ENCODE results near the gene PALLD. TPM values are rescaled to one million over a fixed set of nuclear protein-coding genes. Genes with fewer than 3 reads are reported as not detected.

The PALLD gene
- total and polyA plus RNA-seq, 2 of the 8 experiments (the other 6 are each of a cell fraction or from before 2014, with no cell fraction given) = 10.5 to 25.0 TPM

DNA sequence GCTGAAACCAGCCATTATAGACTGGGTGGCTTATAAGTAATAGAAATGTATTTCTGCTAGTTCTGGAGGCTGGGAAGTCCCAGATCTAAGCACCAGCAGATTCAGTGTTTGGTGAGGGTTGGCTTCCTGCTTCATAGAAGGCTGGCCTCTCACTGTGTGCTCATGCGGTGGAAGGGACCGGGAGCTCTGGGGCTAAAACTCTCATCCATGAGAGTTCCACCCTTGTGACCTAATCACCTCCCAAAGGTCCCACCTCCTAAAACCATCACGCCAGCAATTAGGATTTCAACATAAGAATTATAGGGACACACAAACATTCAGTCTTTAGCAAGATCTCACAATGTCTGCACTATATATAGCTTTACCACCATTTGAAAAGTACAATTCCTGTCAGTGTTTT is 298.0 kb downstream of the PALLD start:
- no peak overlapping the region for H3K18ac ChIP-seq (ENCODE audit: extremely low read depth, low read length)
- no peaks in the 10 kb centered on the region for H3K36me3 ChIP-seq (ENCODE audit: control insufficient read depth in 2 of 4, insufficient read depth in 4 of 4, low read length in 3 of 4)
- no peak overlapping the region for H4K5ac ChIP-seq (ENCODE audit: insufficient read length, low read depth, low read length)
- no peak overlapping the region for H2AK5ac ChIP-seq (ENCODE audit: low read depth, low read length)
- H2AFZ ChIP-seq (ENCODE audit: low read length) = no peak overlapping the region
- 91% methylated on average over 3 of the region's 3 CpGs; no CpG with 5 or more reads in 1 of the 2 experiments for WGBS, 2 experiments (ENCODE audit: extremely low coverage in 1 of 2, insufficient coverage in 1 of 2, insufficient read length in 1 of 2, insufficient replicate concordance in 2 of 2, low coverage in 1 of 2, low lambda C conversion rate in 2 of 2, missing lambda C conversion rate in 1 of 2)
- no peak overlapping the region for H3K14ac ChIP-seq (ENCODE audit: insufficient read length)
- no peak overlapping the region for H4K8ac ChIP-seq (ENCODE audit: extremely low read depth, insufficient read depth, low read length)
- no peaks in the 10 kb centered on the region for H3K23me2 ChIP-seq (ENCODE audit: low read depth, low read length)
- no peak overlapping the region for H2BK5ac ChIP-seq (ENCODE audit: low read depth, low read length)
- H4K91ac ChIP-seq (replicated peaks; ENCODE audit: insufficient read length, low read length) = no peak overlapping the region
- H2BK12ac ChIP-seq (ENCODE audit: low read depth, low read length) = no peak overlapping the region
- H3K56ac ChIP-seq (replicated peaks; ENCODE audit: insufficient read length, low read depth, low read length) = no peak overlapping the region
- H2BK20ac ChIP-seq (ENCODE audit: low read length) = no peak overlapping the region
- H3K9ac ChIP-seq (replicated peaks in 1 of 4; ENCODE audit: extremely low read depth in 1 of 4, low read depth in 3 of 4, low read length in 3 of 4) = no peak overlapping the region
- no peaks in the 10 kb centered on the region for H3K79me2 ChIP-seq (ENCODE audit: control insufficient read depth in 1 of 2, insufficient read depth in 2 of 2, low read length in 2 of 2)
- POLR2A ChIA-PET (ENCODE audit: partially characterized antibody) = no interaction called here
- H3K4me1 ChIP-seq (replicated peaks in 1 of 4; ENCODE audit: control insufficient read depth in 3 of 4, insufficient read depth in 4 of 4, low read length in 3 of 4) = no peaks in the 10 kb centered on the region
- no peaks in the 10 kb centered on the region for H3K79me1 ChIP-seq (ENCODE audit: low read depth, low read length)
- CTCF ChIA-PET (ENCODE audit: partially characterized antibody) = interaction anchor here (0.6 to 1.3 kb wide), 7 partner anchors 8 to 70 kb away, joined by 3 to 4 read pairs (median 3); no protein-coding TSS in a partner anchor
- no peak overlapping the region for H2BK15ac ChIP-seq (ENCODE audit: low read length)
- no peaks in the 10 kb centered on the region for H3K27me3 ChIP-seq (replicated peaks in 1 of 4; ENCODE audit: control insufficient read depth in 3 of 4, extremely low read depth in 1 of 4, insufficient read depth in 3 of 4, low read length in 3 of 4)
- DNase-seq (ENCODE audit: low read depth in 1 of 2, low spot score in 2 of 2) (no peak), FAIRE-seq (no peak)
- no peak overlapping the region for H3K23ac ChIP-seq (ENCODE audit: insufficient read length)
- no peak overlapping the region for H3K4me2 ChIP-seq (ENCODE audit: insufficient read depth in 1 of 2, low read depth in 2 of 2, low read length in 2 of 2)
- no peak overlapping the region for H3K4me3 ChIP-seq (ENCODE audit: extremely low read depth in 1 of 4, insufficient read depth in 2 of 4, low read depth in 3 of 4, low read length in 4 of 4)
- H3K27ac ChIP-seq (ENCODE audit: low read depth, low read length) = no peak overlapping the region
- H2BK120ac ChIP-seq (replicated peaks; ENCODE audit: low read depth, low read length) = no peak overlapping the region
- no peaks in the 10 kb centered on the region for H4K20me1 ChIP-seq (replicated peaks in 1 of 2; ENCODE audit: control insufficient read depth in 1 of 2, insufficient read depth in 2 of 2, low read length in 2 of 2)
- H3K4ac ChIP-seq (replicated peaks; ENCODE audit: insufficient read length, low read depth, low read length) = no peak overlapping the region
- H3K9me3 ChIP-seq (ENCODE audit: insufficient read depth in 2 of 2, low read depth in 1 of 2, low read length in 1 of 2) = no peaks in the 10 kb centered on the region
- TF ChIP-seq BCL11A (IDR thresholded peaks at IDR 0.05; ENCODE audit: low read depth in 2 of 2, low read length in 2 of 2) (no peak), ZNF274 (IDR thresholded peaks at IDR 0.05; ENCODE audit: borderline replicate concordance, extremely low read depth, low read length) (no peak), SRF (IDR thresholded peaks at IDR 0.05; ENCODE audit: low read depth, low read length) (no peak), EGR1 (IDR thresholded peaks at IDR 0.05; ENCODE audit: borderline replicate concordance, low read depth, low read length) (no peak), SP4 (IDR thresholded peaks at IDR 0.05; ENCODE audit: low read length) (no peak), TAF1 (IDR thresholded peaks at IDR 0.05; ENCODE audit: low read depth, low read length) (no peak), CEBPB (IDR thresholded peaks at IDR 0.05; ENCODE audit: low read depth, low read length) (no peak), SAP30 (IDR thresholded peaks at IDR 0.05; ENCODE audit: insufficient read depth, insufficient replicate concordance, low read length) (no peak), CBX8 (IDR thresholded peaks at IDR 0.05; ENCODE audit: borderline replicate concordance, low read depth, low read length) (no peak), CTBP2 (IDR thresholded peaks at IDR 0.05; ENCODE audit: borderline replicate concordance, insufficient read depth, insufficient read length, low read length) (no peak), BACH1 (IDR thresholded peaks at IDR 0.05; ENCODE audit: low read length) (no peak)
- TF ChIP-seq, protein P1, sequence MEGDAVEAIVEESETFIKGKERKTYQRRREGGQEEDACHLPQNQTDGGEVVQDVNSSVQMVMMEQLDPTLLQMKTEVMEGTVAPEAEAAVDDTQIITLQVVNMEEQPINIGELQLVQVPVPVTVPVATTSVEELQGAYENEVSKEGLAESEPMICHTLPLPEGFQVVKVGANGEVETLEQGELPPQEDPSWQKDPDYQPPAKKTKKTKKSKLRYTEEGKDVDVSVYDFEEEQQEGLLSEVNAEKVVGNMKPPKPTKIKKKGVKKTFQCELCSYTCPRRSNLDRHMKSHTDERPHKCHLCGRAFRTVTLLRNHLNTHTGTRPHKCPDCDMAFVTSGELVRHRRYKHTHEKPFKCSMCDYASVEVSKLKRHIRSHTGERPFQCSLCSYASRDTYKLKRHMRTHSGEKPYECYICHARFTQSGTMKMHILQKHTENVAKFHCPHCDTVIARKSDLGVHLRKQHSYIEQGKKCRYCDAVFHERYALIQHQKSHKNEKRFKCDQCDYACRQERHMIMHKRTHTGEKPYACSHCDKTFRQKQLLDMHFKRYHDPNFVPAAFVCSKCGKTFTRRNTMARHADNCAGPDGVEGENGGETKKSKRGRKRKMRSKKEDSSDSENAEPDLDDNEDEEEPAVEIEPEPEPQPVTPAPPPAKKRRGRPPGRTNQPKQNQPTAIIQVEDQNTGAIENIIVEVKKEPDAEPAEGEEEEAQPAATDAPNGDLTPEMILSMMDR (IDR thresholded peaks at IDR 0.05; ENCODE audit: control extremely low read depth in 1 of 3, insufficient read depth in 1 of 3, low read depth in 1 of 3, low read length in 3 of 3) = no peak

Measured in H1 (cell line).